Loucy (cell line): ENCODE data around the gene CACNA2D3.

Experiments used
- CTCF ChIP-seq: fragments of 200-600 bp; sonication (generic); conservative IDR thresholded peaks from 2 replicates; pipeline ENCODE4 v1.5.1; 2014; ENCODE audit warnings: mild to moderate bottlenecking, antibody characterized with exemption, low read length
- EZH2phosphoT487 ChIP-seq: fragments of 200-600 bp; IDR thresholded peaks from 2 replicates; pipeline ENCODE4 v1.6.1; 2018; ENCODE audit warnings: antibody characterized with exemption, mild to moderate bottlenecking, moderate library complexity, borderline replicate concordance

GRCh38 chr3:54574906-54575617 lies 452.7 kb downstream of the CACNA2D3 start:
- TF ChIP-seq CTCF (no peak), EZH2phosphoT487 (no peak)
